ENCODE results near the gene HPGDS. TPM values are rescaled to one million over a fixed set of nuclear protein-coding genes. Genes with fewer than 3 reads are reported as not detected.

Gene HPGDS
- polyA plus RNA-seq, 12 donors = 3.8 to 14.1 (median 7.9) TPM; not detected in 2

- DNase-seq = no peak
Observed at GRCh38 chr4:94262163-94263016, 80.2 kb downstream of the HPGDS start.

- no peak for DNase-seq
Observed at GRCh38 chr4:94256828-94257227, 85.8 kb downstream of the HPGDS start.

GRCh38 chr4:94256144-94256783 lies 86.4 kb downstream of the HPGDS start:
- DNase-seq = no peak

- no peak for DNase-seq
Observed at GRCh38 chr4:94253036-94253435, 89.6 kb downstream of the HPGDS start.

- no peak for DNase-seq
Observed at GRCh38 chr4:94251094-94251493, 91.5 kb downstream of the HPGDS start.

Other genes starting within 250 kb of the HPGDS start
- 10 to 100 TPM in 11 of 12 donors, not detected in 1; 26.2 to 54.5 (median 36.6) TPM for gene SMARCAD1, start 135.0 kb downstream of the HPGDS start, polyA plus RNA-seq (ENCODE audit: insufficient read length in 12 of 12)
- 1,000 to 10,000 TPM in 1 of 12 donors, 100 to 1,000 TPM in 11; 121 to 2,061 (median 310) TPM for gene PDLIM5, start 109.1 kb upstream of the HPGDS start, polyA plus RNA-seq (ENCODE audit: insufficient read length in 12 of 12)